Right kidney (tissue), 1 donor: ENCODE measurements around the gene RGS3.

Source experiments
- DNase-seq: peaks from one replicate; pipeline ENCODE4 v3.0.0-alpha.2; 2016

The RGS3 gene

GRCh38 chr9:113602126-113603047 is 138.9 kb downstream of the RGS3 start:
- DNase-seq: no peak

GRCh38 chr9:113603048-113603375 is 139.5 kb downstream of the RGS3 start:
- DNase-seq: no peak

GRCh38 chr9:113603773-113604172 is 140.2 kb downstream of the RGS3 start:
- no peak for DNase-seq

- no peak for DNase-seq
Observed at GRCh38 chr9:113604393-113604792, 140.9 kb downstream of the RGS3 start.

GRCh38 chr9:113606510-113606909 is 143.0 kb downstream of the RGS3 start:
- no peak for DNase-seq

- DNase-seq: no peak
Observed at GRCh38 chr9:113608082-113608685, 144.7 kb downstream of the RGS3 start.

GRCh38 chr9:113609562-113610318 is 146.2 kb downstream of the RGS3 start:
- DNase-seq: peak; percentile 63

- DNase-seq: no peak
Observed at GRCh38 chr9:113611461-113612215, 148.1 kb downstream of the RGS3 start.

- no peak for DNase-seq
Observed at GRCh38 chr9:113612216-113612747, 148.8 kb downstream of the RGS3 start.

GRCh38 chr9:113612828-113613227 is 149.3 kb downstream of the RGS3 start:
- DNase-seq: no peak

- DNase-seq: no peak
Observed at GRCh38 chr9:113613815-113614413, 150.4 kb downstream of the RGS3 start.

- DNase-seq: peak; percentile 64
Observed at GRCh38 chr9:113614843-113615648, 151.5 kb downstream of the RGS3 start.

GRCh38 chr9:113616116-113616515 is 152.6 kb downstream of the RGS3 start:
- DNase-seq: no peak

- no peak for DNase-seq
Observed at GRCh38 chr9:113616621-113617496, 153.3 kb downstream of the RGS3 start.

- DNase-seq: no peak
Observed at GRCh38 chr9:113617550-113617949, 154.0 kb downstream of the RGS3 start.

- DNase-seq: no peak
Observed at GRCh38 chr9:113618836-113619490, 155.4 kb downstream of the RGS3 start.

- DNase-seq: no peak
Observed at GRCh38 chr9:113619491-113620376, 156.2 kb downstream of the RGS3 start.
